ENCODE data around the gene SLC2A13.

DNA sequence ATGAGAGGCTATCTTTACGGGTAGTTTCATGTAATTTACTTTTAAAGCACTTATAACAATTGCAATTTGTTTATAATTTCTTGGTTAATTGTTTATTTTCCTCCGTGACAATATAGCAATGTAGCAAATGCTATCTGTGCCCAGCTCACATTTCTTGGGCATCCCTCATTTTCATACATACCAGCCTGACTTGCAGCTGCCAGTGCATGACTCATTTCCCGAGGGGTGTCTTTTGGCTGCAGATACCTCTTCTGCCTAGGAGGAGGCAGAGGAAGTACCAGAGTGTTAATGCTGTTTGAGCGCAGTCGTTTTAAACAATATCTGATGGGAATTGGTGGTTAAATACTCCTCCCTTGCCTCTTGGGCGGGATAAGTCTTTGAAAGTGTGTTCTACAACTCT lies 382.1 kb downstream of the SLC2A13 start:
- TF ChIP-seq CTCF (conservative IDR thresholded peaks at IDR 0.05) (no peak), EZH2 (IDR thresholded peaks at IDR 0.05; ENCODE audit: low read depth) (no peak)
